ENCODE measurements around the gene TMEM79. TPM values are rescaled to one million over a fixed set of nuclear protein-coding genes. Genes with fewer than 3 reads are reported as not detected.

Gene TMEM79
- total RNA-seq, 1 donor from 2014 or later: 5.1 TPM

DNA sequence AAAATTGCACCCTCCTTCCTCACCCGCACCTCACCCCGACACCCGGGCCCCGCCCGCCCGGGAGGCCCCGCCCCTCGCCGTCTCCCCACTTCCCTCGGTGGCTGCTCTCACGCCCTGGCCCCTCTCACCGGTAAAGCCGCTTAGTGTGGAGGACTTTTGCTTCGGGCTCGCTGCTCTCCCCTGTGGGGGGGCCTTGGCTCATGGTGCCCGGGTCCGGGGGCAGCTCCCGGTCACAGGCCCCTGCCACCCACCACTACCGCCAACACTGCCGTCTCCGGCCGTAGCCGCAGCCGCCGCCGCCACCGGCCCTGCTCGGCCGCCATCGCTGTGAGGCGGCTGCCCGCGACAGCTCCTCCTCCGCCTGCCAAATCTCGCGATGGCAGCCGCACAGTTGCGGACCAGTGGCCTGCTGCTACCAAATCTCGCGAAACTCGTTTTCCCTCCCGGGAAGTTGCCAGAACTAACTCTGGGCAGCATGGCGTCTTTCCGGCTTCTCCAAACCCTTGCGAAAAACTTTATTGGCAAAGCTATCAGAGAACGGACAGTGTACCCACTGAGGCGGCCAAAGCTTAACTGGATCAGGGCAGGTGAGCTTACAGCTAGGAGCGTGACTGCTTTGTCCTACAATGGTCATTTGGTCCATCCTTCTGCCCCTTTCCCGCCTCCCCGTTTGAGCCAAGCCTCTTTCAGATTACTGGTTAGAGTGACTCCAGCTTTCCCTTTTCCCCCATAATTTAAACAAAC is 1.5 kb upstream of the TMEM79 start, which contains the start of gene SMG5:
Gene SMG5 (minus strand): TSS at position 347 of the 744 bp plus-strand sequence. CDS start 145 bp downstream, at position 202.
- peak within 1 kb of the TSS; percentile 96 for H3K27ac Mint-ChIP-seq
- H3K27me3 Mint-ChIP-seq: no peaks in the 10 kb centered on the region
- no peaks in the 10 kb centered on the region for H3K9me3 Mint-ChIP-seq (ENCODE audit: low read depth)
- H3K36me3 Mint-ChIP-seq (ENCODE audit: insufficient read depth): peaks cover 5% of the 10 kb centered on the region
- peak; percentile 93 for DNase-seq (ENCODE audit: low spot score, unreplicated experiment)
- peaks cover 28% of the 10 kb centered on the region for H3K4me1 Mint-ChIP-seq (ENCODE audit: low read depth)
- peak within 1 kb of the TSS; percentile 88 for H3K4me3 Mint-ChIP-seq (ENCODE audit: low read depth)
- no peak for TF ChIP-seq CTCF (IDR thresholded peaks at IDR 0.05; ENCODE audit: unreplicated experiment)

- no peak for DNase-seq (ENCODE audit: low spot score, unreplicated experiment)
- Mint-ChIP-seq H3K27ac (peak overlapping the region; percentile 96), H3K4me1 (ENCODE audit: low read depth) (peaks cover 28% of the 10 kb centered on the region), H3K9me3 (ENCODE audit: low read depth) (no peaks in the 10 kb centered on the region), H3K36me3 (ENCODE audit: insufficient read depth) (peaks cover under 1% of the 10 kb centered on the region), H3K27me3 (no peaks in the 10 kb centered on the region), H3K4me3 (ENCODE audit: low read depth) (peak overlapping the region; percentile 88)
- TF ChIP-seq CTCF (IDR thresholded peaks at IDR 0.05; ENCODE audit: unreplicated experiment): no peak
Observed at GRCh38 chr1:156283521-156283920, 604 bp upstream of the TMEM79 start.

- Mint-ChIP-seq H3K9me3 (ENCODE audit: low read depth) (no peaks in the 10 kb centered on the region), H3K4me3 (ENCODE audit: low read depth) (peak overlapping the region; percentile 88), H3K27ac (no peak overlapping the region), H3K4me1 (ENCODE audit: low read depth) (peaks cover 28% of the 10 kb centered on the region), H3K36me3 (ENCODE audit: insufficient read depth) (peaks cover 1% of the 10 kb centered on the region), H3K27me3 (no peaks in the 10 kb centered on the region)
- DNase-seq (ENCODE audit: low spot score, unreplicated experiment): no peak
- TF ChIP-seq CTCF (IDR thresholded peaks at IDR 0.05; ENCODE audit: unreplicated experiment): no peak
Observed at GRCh38 chr1:156284757-156285156, 632 bp downstream of the TMEM79 start.

- DNase-seq (ENCODE audit: low spot score, unreplicated experiment): no peak
- Mint-ChIP-seq H3K27ac (no peak overlapping the region), H3K9me3 (ENCODE audit: low read depth) (no peaks in the 10 kb centered on the region), H3K36me3 (ENCODE audit: insufficient read depth) (peaks cover 1% of the 10 kb centered on the region), H3K4me1 (ENCODE audit: low read depth) (peaks cover 28% of the 10 kb centered on the region), H3K27me3 (no peaks in the 10 kb centered on the region), H3K4me3 (ENCODE audit: low read depth) (no peak overlapping the region)
- TF ChIP-seq CTCF (IDR thresholded peaks at IDR 0.05; ENCODE audit: unreplicated experiment): no peak
Observed at GRCh38 chr1:156285437-156285836, 1.3 kb downstream of the TMEM79 start.

- Mint-ChIP-seq H3K27ac (no peak overlapping the region), H3K4me1 (ENCODE audit: low read depth) (peaks cover 29% of the 10 kb centered on the region), H3K36me3 (ENCODE audit: insufficient read depth) (peaks cover 1% of the 10 kb centered on the region), H3K9me3 (ENCODE audit: low read depth) (no peaks in the 10 kb centered on the region), H3K27me3 (no peaks in the 10 kb centered on the region), H3K4me3 (ENCODE audit: low read depth) (no peak overlapping the region)
- DNase-seq (ENCODE audit: low spot score, unreplicated experiment): no peak
- no peak for TF ChIP-seq CTCF (IDR thresholded peaks at IDR 0.05; ENCODE audit: unreplicated experiment)
Observed at GRCh38 chr1:156286061-156286460, 1.9 kb downstream of the TMEM79 start.
